ENCODE data around the gene ACAP1.
"Not testable (repeated sequence)": the region's sequence is repeated elsewhere in the genome, so short reads cannot be mapped to it uniquely, and the experiment has no call there.

The ACAP1 gene

GRCh38 chr17:7329997-7330637, 6.2 kb upstream of the ACAP1 start:
- peak; percentile 65 to 85 (median 78) for DNase-seq

- DNase-seq = no peak
Measured at GRCh38 chr17:7330638-7331015, 5.7 kb upstream of the ACAP1 start.

- no peak for DNase-seq
Measured at GRCh38 chr17:7332111-7332510, 4.2 kb upstream of the ACAP1 start.

GRCh38 chr17:7332600-7333069, 3.7 kb upstream of the ACAP1 start:
- DNase-seq = not testable (repeated sequence)

- DNase-seq = no peak
Measured at GRCh38 chr17:7334938-7335538, 1.3 kb upstream of the ACAP1 start.

- DNase-seq = not testable (repeated sequence)
Measured at GRCh38 chr17:7335765-7336164, 564 bp upstream of the ACAP1 start.

- DNase-seq = not testable (repeated sequence)
Measured at GRCh38 chr17:7337600-7337999, 1.3 kb downstream of the ACAP1 start.

- DNase-seq = peak in 3 of 4 experiments; percentile 24 to 60 (median 43)
Measured at GRCh38 chr17:7340179-7340578, 3.9 kb downstream of the ACAP1 start.

- no peak for DNase-seq
Measured at GRCh38 chr17:7341842-7342241, 5.5 kb downstream of the ACAP1 start.

GRCh38 chr17:7343250-7343649, 6.9 kb downstream of the ACAP1 start:
- no peak for DNase-seq

- DNase-seq = no peak
Measured at GRCh38 chr17:7346761-7347614, 10.7 kb downstream of the ACAP1 start.

GRCh38 chr17:7347630-7348477, 11.5 kb downstream of the ACAP1 start:
- no peak for DNase-seq

GRCh38 chr17:7348478-7349242, 12.3 kb downstream of the ACAP1 start:
- DNase-seq = no peak

- DNase-seq = peak; percentile 85 to 96 (median 90)
Measured at GRCh38 chr17:7351665-7352502, 15.6 kb downstream of the ACAP1 start, which contains the start of gene KCTD11. Gene KCTD11, plus strand, starts transcription at chr17:7352162.

GRCh38 chr17:7352503-7352889, 16.2 kb downstream of the ACAP1 start:
- DNase-seq = no peak

- DNase-seq = no peak
Measured at GRCh38 chr17:7352910-7353635, 16.7 kb downstream of the ACAP1 start.

GRCh38 chr17:7354262-7354843, 18.0 kb downstream of the ACAP1 start:
- DNase-seq = no peak

GRCh38 chr17:7355053-7355452, 18.7 kb downstream of the ACAP1 start, which contains the start of gene TMEM95:
Gene TMEM95, plus strand, starts transcription at chr17:7355156. Its CDS starts 49 bp downstream, at chr17:7355205.
- DNase-seq = no peak

GRCh38 chr17:7355573-7355972, 19.2 kb downstream of the ACAP1 start:
- DNase-seq = no peak
